Fibroblast of the aortic adventitia (primary cell): ENCODE results near the gene PVALB. TPM values are rescaled to one million over a fixed set of nuclear protein-coding genes. Genes with fewer than 3 reads are reported as not detected.

Source experiments
- DNase-seq: peaks from one replicate; pipeline ENCODE4 v3.0.0-alpha.2; 2010; ENCODE audit warnings: low read depth
- H3K4me3 ChIP-seq: 2 replicates; pipeline ENCODE4 v1.5.1; 2011; ENCODE audit warnings: low read depth, mild to moderate bottlenecking, control low read depth, low read length, moderate library complexity
- total RNA-seq: library from RNA; depleted of rRNA; stranded (reverse); fragments of >200 nt; gene quantifications from 2 replicates; pipeline ENCODE4 v1.2.3, GENCODE V29; 2012; ENCODE audit warnings: low replicate concordance
- TF ChIP-seq, protein P1 (sequence below): IDR thresholded peaks from 2 replicates; pipeline ENCODE4 v1.5.1; 2011; ENCODE audit warnings: mild to moderate bottlenecking, low read length, control low read depth, inconsistent platforms; ENCODE audit not compliant: insufficient read depth

PVALB gene
- total RNA-seq, 1 donor, result not detected

DNA sequence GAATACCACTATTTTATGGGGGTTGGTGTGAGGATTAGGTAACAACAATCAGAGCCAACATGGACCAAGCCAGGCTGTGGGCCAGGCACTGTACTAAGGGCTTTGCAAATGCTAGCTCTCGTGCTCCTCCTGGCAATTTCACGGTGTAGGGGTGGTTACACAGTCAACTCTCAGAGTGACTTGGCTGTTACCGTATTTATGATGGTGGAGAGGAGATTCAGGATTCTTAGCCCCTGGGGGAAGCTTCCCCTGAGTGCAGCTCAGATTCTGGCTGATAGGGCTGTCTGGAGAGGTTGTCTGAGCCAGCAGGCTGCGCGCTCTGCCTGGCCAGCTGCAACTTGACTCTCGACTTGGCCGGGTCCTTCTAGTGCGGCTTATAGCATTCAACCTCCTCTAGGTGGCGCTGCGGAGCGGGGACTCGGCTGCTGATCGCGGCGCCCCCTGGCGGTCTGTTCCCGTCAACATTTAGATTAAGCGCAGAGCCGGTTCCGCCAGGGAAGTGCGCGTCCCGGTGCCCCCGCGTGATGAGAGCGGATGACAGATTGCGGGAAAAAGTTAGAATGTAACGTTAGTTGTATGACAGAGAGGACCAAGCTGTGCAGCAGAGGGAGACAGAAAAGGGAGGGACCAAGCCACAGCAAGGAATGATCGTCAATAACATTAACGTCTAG is 39.4 kb upstream of the PVALB start:
- DNase-seq, result peak; percentile 93

DNA sequence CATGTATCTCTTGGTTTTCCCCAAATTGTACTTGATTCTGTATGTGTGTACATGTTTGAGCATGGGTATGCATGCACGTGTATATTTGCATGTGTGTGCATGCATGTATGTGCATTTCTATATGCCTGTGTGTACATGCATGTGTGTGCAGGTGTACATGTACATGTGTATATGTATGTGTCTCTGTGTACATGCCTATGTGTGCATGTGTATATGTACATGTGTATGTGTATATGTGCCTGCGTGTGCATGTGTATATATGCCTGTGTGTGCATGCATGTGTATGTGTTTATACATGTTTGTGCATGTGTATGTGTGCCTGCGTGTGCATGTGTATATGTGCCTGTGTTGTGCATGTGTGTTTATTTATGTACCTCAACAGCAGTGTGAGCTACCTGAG is 38.6 kb upstream of the PVALB start:
- no peak overlapping the region for H3K4me3 ChIP-seq
- TF ChIP-seq, protein P1, sequence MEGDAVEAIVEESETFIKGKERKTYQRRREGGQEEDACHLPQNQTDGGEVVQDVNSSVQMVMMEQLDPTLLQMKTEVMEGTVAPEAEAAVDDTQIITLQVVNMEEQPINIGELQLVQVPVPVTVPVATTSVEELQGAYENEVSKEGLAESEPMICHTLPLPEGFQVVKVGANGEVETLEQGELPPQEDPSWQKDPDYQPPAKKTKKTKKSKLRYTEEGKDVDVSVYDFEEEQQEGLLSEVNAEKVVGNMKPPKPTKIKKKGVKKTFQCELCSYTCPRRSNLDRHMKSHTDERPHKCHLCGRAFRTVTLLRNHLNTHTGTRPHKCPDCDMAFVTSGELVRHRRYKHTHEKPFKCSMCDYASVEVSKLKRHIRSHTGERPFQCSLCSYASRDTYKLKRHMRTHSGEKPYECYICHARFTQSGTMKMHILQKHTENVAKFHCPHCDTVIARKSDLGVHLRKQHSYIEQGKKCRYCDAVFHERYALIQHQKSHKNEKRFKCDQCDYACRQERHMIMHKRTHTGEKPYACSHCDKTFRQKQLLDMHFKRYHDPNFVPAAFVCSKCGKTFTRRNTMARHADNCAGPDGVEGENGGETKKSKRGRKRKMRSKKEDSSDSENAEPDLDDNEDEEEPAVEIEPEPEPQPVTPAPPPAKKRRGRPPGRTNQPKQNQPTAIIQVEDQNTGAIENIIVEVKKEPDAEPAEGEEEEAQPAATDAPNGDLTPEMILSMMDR, result no peak
- DNase-seq, result no peak

More for the DNA sequence above, 39.4 kb upstream of the PVALB start:
- H3K4me3 ChIP-seq, result no peak overlapping the region
- TF ChIP-seq, protein P1, result peak; percentile 100

DNA sequence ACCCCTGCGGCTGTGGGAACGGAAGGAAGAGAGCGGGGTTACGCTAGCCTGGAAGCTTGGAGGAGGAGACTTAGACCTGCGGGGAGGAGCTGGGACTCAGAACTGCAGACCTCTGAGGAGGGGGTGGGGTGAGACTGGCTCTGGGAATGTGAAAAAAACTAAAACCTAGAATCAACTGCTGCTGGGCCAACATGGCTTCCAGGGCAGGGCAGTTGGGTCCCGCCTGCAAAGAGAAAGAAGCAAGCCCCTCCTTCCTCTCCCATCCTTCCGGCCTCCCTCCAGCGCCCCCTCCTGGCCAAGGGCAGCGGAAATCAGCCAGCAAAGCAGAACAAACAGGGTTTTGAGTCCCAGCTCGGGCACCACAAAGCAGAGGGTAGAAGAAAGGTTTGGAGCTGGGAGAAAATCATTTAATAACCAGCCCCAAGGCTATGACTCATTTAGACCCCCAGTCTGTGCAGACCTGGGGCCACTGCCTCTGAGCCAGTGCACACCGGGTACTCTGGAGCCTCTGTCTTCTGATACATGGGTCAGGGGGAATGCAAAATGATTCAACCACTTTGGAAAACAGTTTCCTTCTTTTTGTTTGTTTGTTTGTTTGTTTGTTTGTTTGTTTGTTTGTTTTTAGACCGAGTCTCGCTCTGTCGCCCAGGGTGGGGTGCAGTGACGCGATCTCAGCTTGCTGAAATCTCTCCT is 36.7 kb upstream of the PVALB start:
- DNase-seq, result peak; percentile 32

DNA sequence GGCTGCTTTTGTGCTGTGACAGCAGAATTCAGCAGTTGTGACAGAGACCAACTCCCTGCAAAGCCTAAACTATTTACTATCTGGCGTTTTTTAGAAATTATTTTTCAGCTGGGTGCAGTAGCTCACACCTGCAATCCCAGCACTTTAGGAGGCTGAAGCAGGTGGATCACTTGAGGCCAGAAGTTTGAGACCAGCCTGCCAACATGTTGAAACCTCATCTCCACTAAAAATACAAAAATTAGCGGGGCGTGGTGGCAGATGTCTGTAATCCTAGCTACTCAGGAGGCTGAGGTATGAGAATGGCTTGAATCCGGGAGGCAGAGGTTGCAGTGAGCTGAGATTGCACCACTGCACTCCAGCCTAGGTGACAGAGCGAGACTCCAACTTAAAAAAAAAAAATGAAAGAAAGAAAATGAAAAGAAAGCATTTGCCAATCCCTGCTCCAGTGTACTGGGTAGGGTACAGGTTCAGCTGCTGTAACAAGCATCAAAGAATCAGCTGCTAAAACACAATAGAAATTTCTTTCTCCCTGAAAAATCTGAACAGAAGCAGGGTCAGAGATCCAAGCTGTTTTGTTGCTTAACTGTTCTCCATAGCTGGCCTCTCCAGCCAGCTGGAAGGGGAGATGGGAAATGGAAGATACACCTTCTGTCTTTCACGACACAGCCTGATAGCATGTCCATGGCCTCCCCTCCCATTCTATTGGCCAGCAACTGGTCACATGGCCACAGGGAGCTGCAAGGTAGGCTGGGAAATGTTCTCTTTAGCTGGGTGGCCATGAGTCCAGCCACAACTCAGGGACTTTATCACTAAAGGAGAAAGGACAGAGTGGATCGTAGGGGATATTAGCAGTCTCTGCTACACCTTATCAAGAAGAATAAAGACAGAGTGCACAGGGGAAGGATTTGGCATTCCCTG is 35.5 kb upstream of the PVALB start:
- TF ChIP-seq, protein P1, result no peak
- H3K4me3 ChIP-seq, result no peak overlapping the region

More for the DNA sequence above, 36.7 kb upstream of the PVALB start:
- no peak overlapping the region for H3K4me3 ChIP-seq
- TF ChIP-seq, protein P1, result peak; percentile 70

DNA sequence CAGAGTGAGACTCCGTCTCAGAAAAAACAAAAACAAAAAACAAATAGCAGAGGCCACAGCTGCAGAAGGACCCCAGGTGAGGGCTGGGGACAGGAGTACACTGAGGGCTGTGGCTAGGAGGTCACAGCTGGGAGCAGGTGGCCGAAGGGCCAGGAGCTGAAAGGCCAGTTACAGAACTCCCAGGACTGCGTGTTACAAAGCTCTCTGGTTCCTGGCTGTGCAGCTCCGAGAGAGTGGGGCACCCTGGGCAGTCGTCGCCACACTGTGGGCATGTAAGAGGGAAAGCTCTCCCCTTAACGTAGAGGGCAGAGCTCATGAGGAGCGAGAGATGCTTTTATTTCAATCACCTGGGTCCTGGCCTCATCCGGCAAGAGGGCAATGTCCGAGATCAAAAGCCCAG is 33.8 kb upstream of the PVALB start:
- DNase-seq, result no peak
- TF ChIP-seq, protein P1, result no peak

More for the DNA sequence above, 35.5 kb upstream of the PVALB start:
- DNase-seq, result no peak

DNA sequence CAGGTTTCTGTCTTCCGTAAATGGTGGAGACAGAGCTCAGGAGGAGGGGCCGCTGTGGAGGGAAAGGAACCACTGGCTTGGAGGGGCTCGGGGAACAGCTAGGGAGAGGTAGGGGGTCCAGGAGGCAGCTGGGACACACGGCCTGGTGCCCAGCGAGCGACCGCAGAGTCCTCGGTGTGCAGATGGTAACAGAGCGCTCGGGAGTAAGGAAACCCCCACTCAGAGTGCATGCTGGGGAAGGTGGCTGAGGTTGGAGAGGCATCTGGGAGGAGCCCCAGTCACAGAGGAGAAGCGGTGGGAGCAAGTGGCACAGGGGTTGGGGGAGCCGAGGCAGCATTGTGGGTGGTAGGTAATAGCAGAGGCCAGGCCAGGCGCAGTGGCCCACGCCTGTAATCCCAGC is 33.2 kb upstream of the PVALB start:
- no peak overlapping the region for H3K4me3 ChIP-seq
- DNase-seq, result no peak
- TF ChIP-seq, protein P1, result no peak

More for the DNA sequence above, 33.8 kb upstream of the PVALB start:
- no peak overlapping the region for H3K4me3 ChIP-seq
